Astrocyte of the spinal cord (primary cell): ENCODE results near the gene CTU2.

Source experiments
- DNase-seq: peaks from one replicate; pipeline ENCODE4 v3.0.0; 2011; ENCODE audit warnings: low read depth, low spot score
- H3K4me3 ChIP-seq: 2 replicates; pipeline ENCODE4 v1.5.1; 2011; ENCODE audit warnings: low read depth, mild to moderate bottlenecking, low read length, moderate library complexity
- in situ Hi-C: cut with HindIII; loops from 2 replicates; pipeline ENCODE4 v1.10.0; 2017; ENCODE audit warnings: low sequenced_read_pairs
- TF ChIP-seq, protein P1 (sequence below): IDR thresholded peaks from 2 replicates; pipeline ENCODE4 v1.5.1; 2012; ENCODE audit warnings: low read depth, mild to moderate bottlenecking, low read length, inconsistent platforms

CTU2 gene

DNA sequence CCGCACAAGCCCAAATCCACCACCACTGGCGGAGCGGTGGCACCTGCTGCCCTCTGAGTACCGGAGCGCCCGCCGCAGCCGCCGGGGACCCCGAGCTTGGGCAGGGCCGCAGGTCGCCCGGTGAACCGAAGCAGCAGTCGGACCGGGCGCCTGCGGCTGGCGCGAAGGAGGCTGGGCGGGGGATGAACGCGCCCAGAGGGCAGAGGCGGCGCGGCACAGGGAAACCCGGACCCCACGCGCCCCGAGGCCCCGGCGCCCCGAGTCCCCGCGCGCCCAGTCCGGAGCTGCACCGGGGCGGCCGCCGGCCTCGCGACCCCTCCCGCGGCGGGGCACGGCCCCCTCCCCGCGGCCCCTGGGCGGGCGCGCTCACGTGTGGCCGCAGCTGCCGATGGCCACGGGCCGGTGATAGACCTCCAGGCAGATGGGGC lies 488 bp upstream of the CTU2 start:
- in situ Hi-C loops = no loop called here
- H3K4me3 ChIP-seq = peak overlapping the region; percentile 56
- TF ChIP-seq, protein P1, sequence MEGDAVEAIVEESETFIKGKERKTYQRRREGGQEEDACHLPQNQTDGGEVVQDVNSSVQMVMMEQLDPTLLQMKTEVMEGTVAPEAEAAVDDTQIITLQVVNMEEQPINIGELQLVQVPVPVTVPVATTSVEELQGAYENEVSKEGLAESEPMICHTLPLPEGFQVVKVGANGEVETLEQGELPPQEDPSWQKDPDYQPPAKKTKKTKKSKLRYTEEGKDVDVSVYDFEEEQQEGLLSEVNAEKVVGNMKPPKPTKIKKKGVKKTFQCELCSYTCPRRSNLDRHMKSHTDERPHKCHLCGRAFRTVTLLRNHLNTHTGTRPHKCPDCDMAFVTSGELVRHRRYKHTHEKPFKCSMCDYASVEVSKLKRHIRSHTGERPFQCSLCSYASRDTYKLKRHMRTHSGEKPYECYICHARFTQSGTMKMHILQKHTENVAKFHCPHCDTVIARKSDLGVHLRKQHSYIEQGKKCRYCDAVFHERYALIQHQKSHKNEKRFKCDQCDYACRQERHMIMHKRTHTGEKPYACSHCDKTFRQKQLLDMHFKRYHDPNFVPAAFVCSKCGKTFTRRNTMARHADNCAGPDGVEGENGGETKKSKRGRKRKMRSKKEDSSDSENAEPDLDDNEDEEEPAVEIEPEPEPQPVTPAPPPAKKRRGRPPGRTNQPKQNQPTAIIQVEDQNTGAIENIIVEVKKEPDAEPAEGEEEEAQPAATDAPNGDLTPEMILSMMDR = no peak
- DNase-seq = no peak

DNA sequence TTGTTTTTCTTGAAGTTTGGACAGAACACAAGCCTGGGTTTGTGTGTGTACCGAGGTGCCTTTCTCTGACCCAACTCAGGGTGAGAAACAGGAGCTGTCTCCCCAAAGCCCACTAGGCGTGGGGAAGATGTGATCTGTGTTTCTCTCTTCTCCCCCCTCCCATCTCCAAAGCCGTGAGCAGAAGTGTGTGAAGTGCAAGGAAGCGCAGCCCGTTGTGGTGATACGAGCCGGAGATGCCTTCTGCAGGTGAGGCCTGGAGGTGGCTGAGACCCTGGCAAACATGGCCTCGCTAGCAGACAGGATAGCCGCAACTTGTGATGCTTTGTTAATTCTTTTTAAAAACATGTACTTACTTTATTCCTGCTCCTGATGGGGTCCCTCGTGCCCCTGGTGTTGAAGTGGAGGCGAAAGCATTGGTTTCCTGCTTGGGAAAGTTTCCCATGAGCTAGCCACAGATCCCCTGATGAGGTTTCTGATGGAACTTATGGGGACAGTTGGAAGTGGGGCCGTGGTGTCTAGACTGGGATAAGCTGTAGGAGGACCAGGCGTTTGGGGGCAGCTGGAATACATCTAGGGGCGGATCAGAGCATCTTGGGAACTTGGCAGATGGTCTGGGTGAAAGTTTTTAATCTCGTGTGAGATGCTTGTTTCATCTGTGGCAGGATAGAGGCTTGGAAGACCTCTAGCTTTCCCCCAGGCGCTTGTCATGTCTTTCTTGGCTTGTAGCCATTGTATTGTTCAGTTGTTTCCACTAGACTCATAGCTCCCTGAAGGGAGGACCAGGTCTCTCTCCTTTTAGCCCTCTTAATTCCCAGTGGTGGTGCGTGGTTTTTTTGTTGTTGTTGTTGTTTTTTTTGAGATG lies 893 bp downstream of the CTU2 start:
- DNase-seq = no peak

DNA sequence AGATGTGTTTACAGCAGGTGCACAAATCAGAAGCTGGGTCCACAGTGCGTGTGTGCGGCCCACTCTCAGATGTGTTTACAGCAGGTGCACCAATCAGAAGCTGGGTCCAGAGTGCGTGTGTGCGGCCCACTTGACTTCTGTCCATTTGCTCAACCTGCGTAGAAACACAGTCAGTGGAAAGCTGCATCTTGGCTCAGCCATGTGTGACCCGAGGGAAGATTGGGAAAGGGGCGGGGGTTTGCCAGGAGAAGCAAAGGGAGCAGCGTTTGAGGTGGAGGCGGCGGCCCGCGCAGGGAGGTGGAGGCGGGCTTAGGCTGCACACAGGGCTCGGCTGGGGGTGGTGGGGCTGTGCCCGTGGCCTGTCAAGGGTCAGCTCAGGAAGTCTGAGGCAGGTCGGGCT lies 4.3 kb downstream of the CTU2 start:
- no peak for DNase-seq
- TF ChIP-seq, protein P1 = no peak
- in situ Hi-C loops = no loop called here

More for the DNA sequence above, 893 bp downstream of the CTU2 start:
- peak overlapping the region; percentile 96 for H3K4me3 ChIP-seq
- TF ChIP-seq, protein P1 = no peak
- in situ Hi-C loops = no loop called here

DNA sequence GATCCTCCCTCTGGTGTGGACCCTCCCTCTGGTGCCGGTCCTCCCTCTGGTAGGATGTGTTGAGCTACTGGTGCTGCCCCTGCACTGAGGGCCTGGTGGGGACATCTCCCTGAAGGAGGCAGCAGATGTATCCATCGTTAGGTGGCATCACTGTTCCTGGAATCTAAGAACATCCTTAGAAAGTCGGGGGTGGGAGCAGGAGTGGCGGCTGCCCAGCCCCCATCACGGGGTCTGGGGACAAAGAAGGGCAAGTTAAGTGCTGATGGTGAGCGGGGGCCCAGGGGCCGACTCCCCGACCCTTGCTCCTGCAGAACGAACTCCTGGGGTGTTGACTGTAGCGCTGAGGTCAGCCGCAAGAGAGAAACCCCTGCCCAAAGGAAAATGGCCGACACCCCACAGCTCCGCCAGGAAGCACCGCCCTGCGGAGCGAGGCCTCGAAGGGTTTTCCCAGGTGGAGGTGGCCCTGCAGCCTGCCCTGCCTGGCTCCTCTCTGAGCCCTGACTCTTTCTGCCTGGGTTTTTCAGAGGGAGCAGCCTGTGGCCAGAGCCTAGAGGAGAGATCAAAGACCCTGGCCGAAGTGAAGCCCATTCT lies 5.5 kb downstream of the CTU2 start:
- DNase-seq = no peak
- TF ChIP-seq, protein P1 = no peak
- no peak overlapping the region for H3K4me3 ChIP-seq
- in situ Hi-C loops = no loop called here

More for the DNA sequence above, 4.3 kb downstream of the CTU2 start:
- H3K4me3 ChIP-seq = no peak overlapping the region

DNA sequence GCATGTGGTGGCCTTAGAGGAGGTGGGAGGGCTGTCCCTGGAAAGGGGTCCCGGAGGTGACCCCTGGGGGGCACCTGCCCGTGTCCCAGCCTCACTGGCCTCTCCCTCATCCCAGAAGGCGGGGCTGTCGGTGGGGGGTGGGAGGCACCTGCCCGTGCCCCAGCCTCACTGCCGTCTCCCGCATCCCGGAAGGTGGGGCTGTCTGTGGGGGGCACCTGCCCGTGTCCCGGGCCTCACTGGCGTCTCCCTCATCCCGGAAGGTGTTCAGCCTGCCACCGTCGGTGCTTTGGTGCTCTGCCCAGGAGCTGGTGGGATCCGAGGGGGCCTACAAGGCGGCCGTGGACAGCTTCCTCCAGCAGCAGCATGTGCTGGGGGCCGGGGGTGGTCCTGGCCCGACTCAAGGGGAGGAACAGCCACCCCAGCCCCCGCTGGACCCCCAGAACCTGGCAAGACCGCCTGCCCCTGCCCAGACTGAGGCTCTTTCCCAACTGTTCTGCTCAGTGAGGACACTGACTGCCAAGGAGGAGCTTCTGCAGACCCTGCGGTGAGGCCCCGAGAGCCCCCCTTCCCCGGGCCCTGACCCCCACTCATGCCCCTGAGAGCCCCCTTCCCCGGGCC lies 6.2 kb downstream of the CTU2 start:
- no peak overlapping the region for H3K4me3 ChIP-seq
- TF ChIP-seq, protein P1 = no peak
- in situ Hi-C loops = no loop called here
- no peak for DNase-seq

DNA sequence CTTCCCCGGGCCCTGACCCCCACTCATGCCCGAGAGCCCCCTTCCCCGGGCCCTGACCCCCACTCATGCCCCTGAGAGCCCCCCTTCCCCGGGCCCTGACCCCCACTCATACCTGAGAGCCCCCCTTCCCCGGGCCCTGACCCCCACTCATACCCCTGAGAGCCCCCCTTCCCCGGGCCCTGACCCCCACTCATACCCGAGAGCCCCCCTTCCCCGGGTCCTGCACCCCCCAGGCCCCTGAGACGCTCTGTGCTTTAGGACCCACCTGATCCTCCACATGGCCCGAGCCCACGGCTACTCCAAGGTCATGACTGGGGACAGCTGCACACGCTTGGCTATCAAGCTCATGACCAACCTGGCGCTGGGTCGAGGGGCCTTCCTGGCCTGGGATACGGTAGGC lies 6.8 kb downstream of the CTU2 start:
- no peak for DNase-seq
- TF ChIP-seq, protein P1 = no peak
- H3K4me3 ChIP-seq = no peak overlapping the region
- in situ Hi-C loops = no loop called here
